K562 (cell line): ENCODE results near the gene UBXN10. TPM values are rescaled to one million over a fixed set of nuclear protein-coding genes. Genes with fewer than 3 reads are reported as not detected.

ENCODE experiments used
- ARID2 ChIP-seq: fragments of 450-650 bp; IDR thresholded peaks from 2 replicates; pipeline ENCODE4 v1.6.1; 2017; ENCODE audit warnings: antibody characterized with exemption, mild to moderate bottlenecking
- ARID3B ChIP-seq: fragments of 250-450 bp; sonication (Bioruptor Pico); IDR thresholded peaks from 2 replicates; pipeline ENCODE4 v1.4.0; 2020; ENCODE audit warnings: borderline replicate concordance
- CREB3L1 ChIP-seq: fragments of 450-650 bp; IDR thresholded peaks from 2 replicates; pipeline ENCODE4 v1.6.1; 2014; ENCODE audit warnings: low read depth, mild to moderate bottlenecking, moderate library complexity, borderline replicate concordance
- DEAF1 ChIP-seq: fragments of 450-650 bp; formaldehyde crosslinking; IDR thresholded peaks from 2 replicates; pipeline ENCODE4 v1.4.0; 2020; ENCODE audit warnings: mild to moderate bottlenecking, moderate library complexity
- E2F3 ChIP-seq: fragments of 250-450 bp; sonication (Bioruptor Pico); IDR thresholded peaks from 2 replicates; pipeline ENCODE4 v1.4.0; 2020; ENCODE audit warnings: mild to moderate bottlenecking
- EP400 ChIP-seq: fragments of 450-650 bp; IDR thresholded peaks from 2 replicates; pipeline ENCODE4 v1.6.1; 2017; ENCODE audit warnings: antibody characterized with exemption, mild to moderate bottlenecking, moderate library complexity
- FOXA3 ChIP-seq, 2 experiments: fragments of 450-650 bp in 1 of 2; sonication (generic) in 1 of 2; formaldehyde crosslinking; IDR thresholded peaks in 1 of 2; conservative IDR thresholded peaks in 1 of 2; 2 replicates each; pipeline versions ENCODE4 v1.4.0 to v1.8.0; 2020 to 2022; ENCODE audit warnings: mild to moderate bottlenecking in 2 of 2, missing genetic modification reagents in 1 of 2
- FOXK1 ChIP-seq: sonication (generic); formaldehyde crosslinking; IDR thresholded peaks from 2 replicates; pipeline ENCODE4 v1.8.0; 2022; ENCODE audit warnings: missing genetic modification reagents, mild to moderate bottlenecking, borderline replicate concordance
- HMGXB4 ChIP-seq: sonication (generic); formaldehyde crosslinking; IDR thresholded peaks from 2 replicates; pipeline ENCODE4 v1.8.1; 2023; ENCODE audit warnings: mild to moderate bottlenecking, missing genetic modification reagents
- HNRNPK ChIP-seq: fragments of 200-400 bp; formaldehyde crosslinking; IDR thresholded peaks from one replicate; pipeline ENCODE4 v1.6.1; 2018; ENCODE audit warnings: mild to moderate bottlenecking, low read depth, low read length; ENCODE audit not compliant: poor library complexity, severe bottlenecking
- ILF3 ChIP-seq: fragments of 450-650 bp; IDR thresholded peaks from 2 replicates; pipeline ENCODE4 v1.6.1; 2018; ENCODE audit warnings: antibody characterized with exemption, mild to moderate bottlenecking, moderate library complexity, borderline replicate concordance
- KDM2B ChIP-seq: fragments of 250-450 bp; sonication (Bioruptor Pico); IDR thresholded peaks from 2 replicates; pipeline ENCODE4 v1.8.0; 2021; ENCODE audit warnings: mild to moderate bottlenecking, moderate library complexity
- MLLT1 ChIP-seq, 2 experiments: fragments of 450-650 bp; IDR thresholded peaks; 2 replicates each; pipeline ENCODE4 v1.6.1; 2016
- NFIC ChIP-seq: fragments of 450-650 bp; IDR thresholded peaks from 2 replicates; pipeline ENCODE4 v1.6.1; 2017; ENCODE audit warnings: mild to moderate bottlenecking, inconsistent platforms
- NR2F6 ChIP-seq: fragments of 450-650 bp; formaldehyde crosslinking; IDR thresholded peaks from 2 replicates; pipeline ENCODE4 v1.4.0; 2020; ENCODE audit warnings: mild to moderate bottlenecking
- PTRF ChIP-seq: fragments of 450-650 bp; IDR thresholded peaks from 2 replicates; pipeline ENCODE4 v1.6.1; 2016; ENCODE audit warnings: mild to moderate bottlenecking, missing genetic modification characterization, missing compliant biosample characterization
- RBM25 ChIP-seq: fragments of 200-400 bp; formaldehyde crosslinking; IDR thresholded peaks from 2 replicates; pipeline ENCODE4 v1.6.1; 2018; ENCODE audit warnings: low read length, low read depth, moderate library complexity; ENCODE audit not compliant: severe bottlenecking
- RFX1 ChIP-seq: fragments of 450-650 bp; IDR thresholded peaks from 2 replicates; pipeline ENCODE4 v1.6.1; 2016; ENCODE audit warnings: mild to moderate bottlenecking, moderate library complexity
- TCF7L2 ChIP-seq: fragments of 150-350 bp; IDR thresholded peaks from 2 replicates; pipeline ENCODE4 v1.6.1; 2016; ENCODE audit warnings: low read depth, mild to moderate bottlenecking, low read length, moderate library complexity
- TRIM28 ChIP-seq: fragments of 450-650 bp; IDR thresholded peaks from 2 replicates; pipeline ENCODE4 v1.6.1; 2017
- ZNF239 ChIP-seq: fragments of 250-450 bp; sonication (Bioruptor Pico); IDR thresholded peaks from 2 replicates; pipeline ENCODE4 v1.4.0; 2020; ENCODE audit warnings: mild to moderate bottlenecking
- ZNF79 ChIP-seq: fragments of 250-450 bp; sonication (Bioruptor Pico); IDR thresholded peaks from 2 replicates; pipeline ENCODE4 v1.4.0; 2020; ENCODE audit warnings: low read depth, mild to moderate bottlenecking, moderate library complexity
- polyA plus RNA-seq, 8 experiments: library from polyadenylated mRNA; depleted of rRNA in 4 of 8; stranded (reverse) in 5 of 8; unstranded in 3 of 8; fragments of >200 nt; fragmentation: Nextera tagmentation in 2 of 8; fragmentation: Illumina TruSeq in 1 of 8; extraction: Ambion mirVana in 2 of 8; extraction: Trizol in 1 of 8; gene quantifications; 2 replicates each; pipeline versions ENCODE4 v1.2.1 to v1.2.3, GENCODE V29; 2011 to 2014; ENCODE audit warnings: inconsistent platforms in 1 of 8, missing spikeins in 1 of 8
- total RNA-seq, 7 experiments: library from RNA; depleted of rRNA in 6 of 7; stranded (reverse); fragments of >200 nt in 6 of 7; fragmentation: Illumina TruSeq in 2 of 7; extraction: Trizol in 2 of 7; gene quantifications; 2 replicates each; pipeline versions ENCODE4 v1.2.1 to v1.2.3, GENCODE V29; 2011 to 2021; ENCODE audit warnings: low replicate concordance in 1 of 7

The UBXN10 gene
- total and polyA plus RNA-seq, 9 of the 15 experiments (the other 6 are each of a cell fraction or from before 2014, with no cell fraction given) = 10.7 to 17.7 (median 13.6) TPM

GRCh38 chr1:20165522-20165951 lies 20.4 kb upstream of the UBXN10 start (continued):
- TF ChIP-seq NR2F6 (CRISPR knock-in tag) (no peak), PTRF (tag) (no peak), CREB3L1 (no peak), RBM25 (no peak), ILF3 (no peak), ARID2 (peak; percentile 98), TCF7L2 (no peak), DEAF1 (CRISPR knock-in tag) (no peak), ZNF79 (CRISPR knock-in tag) (no peak), ARID3B (no peak), RFX1 (no peak), FOXK1 (CRISPR knock-in tag) (no peak), ZNF239 (CRISPR knock-in tag) (no peak), MLLT1 (IDR thresholded peaks at IDR 0.05) (no peak), FOXA3 (CRISPR knock-in tag; conservative IDR thresholded peaks at IDR 0.05 in 1 of 2, IDR thresholded peaks at IDR 0.05 in 1 of 2) (peak in 1 of 2 experiments; percentile 59; a peak in 1 of 4 replicates), TRIM28 (0 out of 2 replicates have a peak, but pooled peaks have one; percentile 19), KDM2B (no peak), NFIC (peak; percentile 36), E2F3 (CRISPR knock-in tag) (no peak), HMGXB4 (no peak), EP400 (no peak), HNRNPK (no peak)
